ENCODE results near the gene SLC10A7.

SLC10A7 gene

GRCh38 chr4:146211440-146211839 is 310.3 kb downstream of the SLC10A7 start:
- no peak for DNase-seq (ENCODE audit: low spot score)

DNA sequence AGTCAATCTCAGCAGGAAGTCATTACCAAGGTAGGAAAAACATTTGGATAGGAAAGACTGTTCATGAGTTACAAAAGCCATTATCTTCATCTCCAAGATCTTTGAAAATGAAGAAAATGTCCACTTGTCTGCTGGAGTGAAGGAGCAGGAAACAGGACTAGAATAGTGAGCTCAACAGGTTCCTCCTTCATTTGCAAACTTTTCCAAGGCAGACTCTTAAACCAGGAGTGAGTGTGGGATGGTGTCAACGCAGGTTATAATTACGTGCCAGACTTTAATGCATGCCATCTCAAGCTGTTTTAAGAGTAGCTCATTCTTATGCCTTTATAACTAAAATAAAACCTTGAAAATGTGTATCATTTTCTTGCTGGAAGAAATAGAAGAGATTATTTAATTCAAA is 310.9 kb downstream of the SLC10A7 start:
- DNase-seq (ENCODE audit: low spot score): no peak

GRCh38 chr4:146207410-146207809 is 314.3 kb downstream of the SLC10A7 start:
- no peak for DNase-seq (ENCODE audit: low spot score)
